GM18907 (cell line): Measurements from ENCODE around the gene SYMPK.
"Not testable (repeated sequence)": the region's sequence is repeated elsewhere in the genome, so short reads cannot be mapped to it uniquely, and the experiment has no call there.

Source experiments
- ATAC-seq: cut with Tn5 transposase; IDR thresholded peaks from one replicate; pipeline ENCODE4 v1.9.1; 2021; ENCODE audit warnings: mild to moderate bottlenecking, moderate library complexity; ENCODE audit not compliant: unreplicated experiment

The SYMPK gene

GRCh38 chr19:45870798-45871197, 7.9 kb upstream of the SYMPK start:
- ATAC-seq: no peak

- ATAC-seq: not testable (repeated sequence)
Measured at GRCh38 chr19:45867241-45867640, 4.3 kb upstream of the SYMPK start.

- ATAC-seq: no peak
Measured at GRCh38 chr19:45866400-45867176, 3.6 kb upstream of the SYMPK start.

GRCh38 chr19:45865269-45865948, 2.5 kb upstream of the SYMPK start:
- no peak for ATAC-seq

GRCh38 chr19:45864629-45865082, 1.7 kb upstream of the SYMPK start:
- no peak for ATAC-seq

- peak; percentile 38 for ATAC-seq
Measured at GRCh38 chr19:45863840-45864628, 1.1 kb upstream of the SYMPK start, which contains the start of gene FOXA3. Gene FOXA3 (plus strand): TSS chr19:45864326. CDS start chr19:45864457, 131 bp downstream.

GRCh38 chr19:45863335-45863839, 440 bp upstream of the SYMPK start:
- ATAC-seq: no peak

GRCh38 chr19:45862271-45862563, 730 bp downstream of the SYMPK start:
- no peak for ATAC-seq

GRCh38 chr19:45860359-45861259, 2.3 kb downstream of the SYMPK start:
- ATAC-seq: no peak

- no peak for ATAC-seq
Measured at GRCh38 chr19:45854167-45854778, 8.7 kb downstream of the SYMPK start.

- ATAC-seq: no peak
Measured at GRCh38 chr19:45852983-45853382, 10.0 kb downstream of the SYMPK start.

- no peak for ATAC-seq
Measured at GRCh38 chr19:45852145-45852750, 10.7 kb downstream of the SYMPK start.

- no peak for ATAC-seq
Measured at GRCh38 chr19:45848922-45849321, 14.0 kb downstream of the SYMPK start.

GRCh38 chr19:45847663-45848062, 15.3 kb downstream of the SYMPK start:
- no peak for ATAC-seq

- ATAC-seq: no peak
Measured at GRCh38 chr19:45842198-45842597, 20.7 kb downstream of the SYMPK start.

- ATAC-seq: no peak
Measured at GRCh38 chr19:45834970-45835369, 28.0 kb downstream of the SYMPK start.

- no peak for ATAC-seq
Measured at GRCh38 chr19:45828945-45829344, 34.0 kb downstream of the SYMPK start.

GRCh38 chr19:45828523-45828922, 34.4 kb downstream of the SYMPK start:
- ATAC-seq: no peak

- no peak for ATAC-seq
Measured at GRCh38 chr19:45827459-45828093, 35.4 kb downstream of the SYMPK start.
